Activated naive CD4-positive, alpha-beta T cell treated with anti-CD3 and anti-CD28 coated beads for 36 hours (primary cell): ENCODE measurements around the gene SGPP2. TPM values are rescaled to one million over a fixed set of nuclear protein-coding genes. Genes with fewer than 3 reads are reported as not detected.

Experiments
- CTCF ChIA-PET: fragments of 350-600 bp; sonication (Branson Sonifier 250); formaldehyde crosslinking; loops from one replicate; lab custom pipeline; 2021; ENCODE audit warnings: antibody characterized with exemption; lab: Charles Lee
- DNase-seq: peaks from one replicate; pipeline ENCODE4 v3.0.0-alpha.2; 2020
- H3K27ac Mint-ChIP-seq: one replicate; pipeline ENCODE4 v1.8.0; 2021; ENCODE audit warnings: mild to moderate bottlenecking, mixed read lengths
- H3K27me3 Mint-ChIP-seq: one replicate; pipeline ENCODE4 v1.8.0; 2021; ENCODE audit warnings: low read depth, mixed read lengths
- H3K36me3 Mint-ChIP-seq: one replicate; pipeline ENCODE4 v1.8.0; 2021; ENCODE audit warnings: low read depth, mixed read lengths
- H3K4me1 Mint-ChIP-seq: one replicate; pipeline ENCODE4 v1.8.0; 2021; ENCODE audit warnings: low read depth, mixed read lengths
- H3K4me3 Mint-ChIP-seq: one replicate; pipeline ENCODE4 v1.8.0; 2021; ENCODE audit warnings: mild to moderate bottlenecking, moderate library complexity, mixed read lengths
- H3K9me3 Mint-ChIP-seq: one replicate; pipeline ENCODE4 v1.8.0; 2021; ENCODE audit warnings: mixed read lengths
- intact Hi-C: fragments of 100-400 bp; cut with micrococcal nuclease; formaldehyde crosslinking; loops from one replicate; pipeline ENCODE4 v1.15.1; 2023
- total RNA-seq, 2 experiments: library from RNA; stranded (reverse); gene quantifications; one replicate each; pipeline ENCODE4 v1.2.3, GENCODE V29; 2021

Gene SGPP2
- total RNA-seq, 2 experiments from 2014 or later, result 7.0 to 7.1 TPM

- no peaks in the 10 kb centered on the region for H3K9me3 Mint-ChIP-seq
- intact Hi-C loops, result no loop called here
- H3K4me3 Mint-ChIP-seq, result no peak overlapping the region
- H3K27ac Mint-ChIP-seq, result no peak overlapping the region
- DNase-seq, result no peak
- H3K27me3 Mint-ChIP-seq, result peaks cover 14% of the 10 kb centered on the region
- H3K4me1 Mint-ChIP-seq, result no peaks in the 10 kb centered on the region
- H3K36me3 Mint-ChIP-seq, result no peaks in the 10 kb centered on the region
- CTCF ChIA-PET, result no interaction called here
These were observed 25.7 kb downstream of the SGPP2 start for GRCh38 chr2:222450021-222450420.

GRCh38 chr2:222451224-222451674, 26.9 kb downstream of the SGPP2 start:
- Mint-ChIP-seq H3K27ac (no peak overlapping the region), H3K4me1 (no peaks in the 10 kb centered on the region), H3K36me3 (no peaks in the 10 kb centered on the region), H3K27me3 (peaks cover 8% of the 10 kb centered on the region), H3K9me3 (no peaks in the 10 kb centered on the region), H3K4me3 (no peak overlapping the region)
- no peak for DNase-seq
- intact Hi-C loops, result no loop called here
- CTCF ChIA-PET, result interaction anchor here (0.7 kb wide), 1 partner anchor 506 kb away, joined by 3 read pairs; no protein-coding TSS in a partner anchor

GRCh38 chr2:222452422-222452950, 28.1 kb downstream of the SGPP2 start:
- H3K36me3 Mint-ChIP-seq, result no peaks in the 10 kb centered on the region
- peaks cover 8% of the 10 kb centered on the region for H3K27me3 Mint-ChIP-seq
- no peak for DNase-seq
- H3K27ac Mint-ChIP-seq, result no peak overlapping the region
- no peak overlapping the region for H3K4me3 Mint-ChIP-seq
- CTCF ChIA-PET, result no interaction called here
- H3K9me3 Mint-ChIP-seq, result no peaks in the 10 kb centered on the region
- intact Hi-C loops, result no loop called here
- H3K4me1 Mint-ChIP-seq, result no peaks in the 10 kb centered on the region

- no peaks in the 10 kb centered on the region for H3K9me3 Mint-ChIP-seq
- no peak overlapping the region for H3K27ac Mint-ChIP-seq
- CTCF ChIA-PET, result interaction anchor here (0.7 kb wide), 1 partner anchor 73 kb away, joined by 3 read pairs; no protein-coding TSS in a partner anchor
- intact Hi-C loops, result no loop called here
- DNase-seq, result no peak
- H3K4me3 Mint-ChIP-seq, result no peak overlapping the region
- peaks cover 6% of the 10 kb centered on the region for H3K27me3 Mint-ChIP-seq
- H3K4me1 Mint-ChIP-seq, result no peaks in the 10 kb centered on the region
- H3K36me3 Mint-ChIP-seq, result no peaks in the 10 kb centered on the region
These were observed 32.2 kb downstream of the SGPP2 start for GRCh38 chr2:222456479-222457077.

- Mint-ChIP-seq H3K9me3 (no peaks in the 10 kb centered on the region), H3K4me3 (no peak overlapping the region), H3K27me3 (peaks cover 10% of the 10 kb centered on the region), H3K4me1 (no peaks in the 10 kb centered on the region), H3K27ac (no peak overlapping the region), H3K36me3 (no peaks in the 10 kb centered on the region)
- intact Hi-C loops, result no loop called here
- no peak for DNase-seq
- CTCF ChIA-PET, result no interaction called here
These were observed 35.6 kb downstream of the SGPP2 start for GRCh38 chr2:222459983-222460382.

- Mint-ChIP-seq H3K36me3 (no peaks in the 10 kb centered on the region), H3K4me1 (no peaks in the 10 kb centered on the region), H3K4me3 (no peak overlapping the region), H3K27me3 (peaks cover 24% of the 10 kb centered on the region), H3K9me3 (no peaks in the 10 kb centered on the region), H3K27ac (no peak overlapping the region)
- intact Hi-C loops, result no loop called here
- DNase-seq, result no peak
- CTCF ChIA-PET, result interaction anchor here (0.7 kb wide), 1 partner anchor 144 kb away, joined by 3 read pairs; no protein-coding TSS in a partner anchor
These were observed 41.4 kb downstream of the SGPP2 start for GRCh38 chr2:222465746-222466145.

- intact Hi-C loops, result no loop called here
- peaks cover 15% of the 10 kb centered on the region for H3K27me3 Mint-ChIP-seq
- H3K9me3 Mint-ChIP-seq, result no peaks in the 10 kb centered on the region
- no peak for DNase-seq
- H3K36me3 Mint-ChIP-seq, result no peaks in the 10 kb centered on the region
- CTCF ChIA-PET, result interaction anchor here (0.7 kb wide), 1 partner anchor 142 kb away, joined by 3 read pairs; no protein-coding TSS in a partner anchor
- no peak overlapping the region for H3K4me3 Mint-ChIP-seq
- H3K27ac Mint-ChIP-seq, result no peak overlapping the region
- no peaks in the 10 kb centered on the region for H3K4me1 Mint-ChIP-seq
These were observed 44.0 kb downstream of the SGPP2 start for GRCh38 chr2:222468346-222468745.

- Mint-ChIP-seq H3K9me3 (no peaks in the 10 kb centered on the region), H3K4me1 (no peaks in the 10 kb centered on the region), H3K27me3 (peaks cover 15% of the 10 kb centered on the region), H3K4me3 (no peak overlapping the region), H3K36me3 (no peaks in the 10 kb centered on the region), H3K27ac (no peak overlapping the region)
- CTCF ChIA-PET, result no interaction called here
- DNase-seq, result no peak
- intact Hi-C loops, result no loop called here
These were observed 46.6 kb downstream of the SGPP2 start for GRCh38 chr2:222470802-222471468.

GRCh38 chr2:222477962-222478608, 53.7 kb downstream of the SGPP2 start:
- Mint-ChIP-seq H3K27me3 (peaks cover 8% of the 10 kb centered on the region), H3K36me3 (no peaks in the 10 kb centered on the region)
- intact Hi-C loops, result no loop called here

GRCh38 chr2:222479859-222480258, 55.5 kb downstream of the SGPP2 start:
- H3K4me3 Mint-ChIP-seq, result no peak overlapping the region
- intact Hi-C loops, result loop anchor here (5.0 kb wide), 1 partner anchor 58 kb away; the partner anchor contains the start of gene SGPP2
- no peak overlapping the region for H3K27ac Mint-ChIP-seq
- CTCF ChIA-PET, result no interaction called here
- DNase-seq, result no peak
- H3K9me3 Mint-ChIP-seq, result no peaks in the 10 kb centered on the region
- H3K36me3 Mint-ChIP-seq, result no peaks in the 10 kb centered on the region
- peaks cover 12% of the 10 kb centered on the region for H3K27me3 Mint-ChIP-seq
- peaks cover 2% of the 10 kb centered on the region for H3K4me1 Mint-ChIP-seq

More at GRCh38 chr2:222477962-222478608, 53.7 kb downstream of the SGPP2 start:
- Mint-ChIP-seq H3K4me3 (no peak overlapping the region), H3K27ac (peak overlapping the region; percentile 5), H3K4me1 (peaks cover 2% of the 10 kb centered on the region), H3K9me3 (no peaks in the 10 kb centered on the region)
- CTCF ChIA-PET, result no interaction called here
- DNase-seq, result no peak

- no peak overlapping the region for H3K27ac Mint-ChIP-seq
- H3K36me3 Mint-ChIP-seq, result no peaks in the 10 kb centered on the region
- CTCF ChIA-PET, result no interaction called here
- peaks cover 2% of the 10 kb centered on the region for H3K4me1 Mint-ChIP-seq
- no peak for DNase-seq
- no peaks in the 10 kb centered on the region for H3K9me3 Mint-ChIP-seq
- H3K27me3 Mint-ChIP-seq, result peaks cover 15% of the 10 kb centered on the region
- no peak overlapping the region for H3K4me3 Mint-ChIP-seq
- intact Hi-C loops, result loop anchor here (5.0 kb wide), 1 partner anchor 58 kb away; the partner anchor contains the start of gene SGPP2
These were observed 56.2 kb downstream of the SGPP2 start for GRCh38 chr2:222480497-222480896.

GRCh38 chr2:222481941-222482340, 57.6 kb downstream of the SGPP2 start:
- Mint-ChIP-seq H3K9me3 (no peaks in the 10 kb centered on the region), H3K27ac (no peak overlapping the region), H3K36me3 (no peaks in the 10 kb centered on the region), H3K4me3 (no peak overlapping the region), H3K4me1 (peaks cover 2% of the 10 kb centered on the region), H3K27me3 (peaks cover 15% of the 10 kb centered on the region)
- CTCF ChIA-PET, result no interaction called here
- intact Hi-C loops, result loop anchor here (5.0 kb wide), 1 partner anchor 60 kb away; the partner anchor contains the start of gene SGPP2
- DNase-seq, result no peak
